NCI-H1436 (cell line): ENCODE results near the gene ERCC4.

ENCODE experiments used
- DNase-seq: peaks from one replicate; lab custom pipeline; 2025; lab: John Stamatoyannopoulos, UW

The ERCC4 gene

DNA sequence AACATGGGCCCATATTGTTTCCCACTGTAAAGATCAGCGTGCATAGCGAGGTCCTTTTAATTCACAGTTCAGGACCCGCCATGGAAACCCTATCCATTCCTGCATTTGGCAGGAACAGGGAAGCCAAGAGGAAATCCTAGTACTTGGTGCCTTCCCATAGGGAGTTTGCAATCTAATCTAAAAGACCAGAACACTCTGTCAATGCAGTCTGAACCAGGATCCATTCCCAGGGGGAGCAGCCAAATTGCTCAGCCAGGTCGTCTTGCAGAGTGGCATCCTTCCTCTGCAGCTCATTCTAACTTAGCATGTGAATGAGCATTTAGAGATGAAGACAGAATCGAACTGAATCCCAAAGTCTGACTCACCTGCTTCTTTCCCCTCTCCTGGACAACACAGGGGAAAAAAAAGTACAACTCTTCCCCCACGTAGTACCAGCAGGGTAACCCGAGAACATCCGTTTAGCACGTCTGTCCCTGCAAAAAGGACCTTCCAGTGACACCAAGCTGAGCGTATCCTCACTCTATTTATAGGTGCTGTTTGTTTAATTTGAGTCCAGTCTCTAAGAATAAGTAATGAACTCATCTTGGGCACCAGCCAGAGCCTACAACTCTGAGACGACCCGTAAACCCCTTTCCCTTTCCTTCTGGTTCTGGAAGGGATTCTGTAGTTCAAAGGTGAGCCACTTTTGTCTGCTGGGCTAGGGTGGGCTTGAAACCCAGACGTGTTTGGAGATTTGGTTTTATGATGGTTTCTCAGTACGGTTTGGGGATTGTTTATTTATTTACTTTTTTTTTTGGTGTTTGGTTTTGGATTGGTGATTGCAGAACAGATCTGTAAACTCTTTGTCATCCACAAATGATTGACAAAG is 74.5 kb downstream of the ERCC4 start:
- no peak for DNase-seq

DNA sequence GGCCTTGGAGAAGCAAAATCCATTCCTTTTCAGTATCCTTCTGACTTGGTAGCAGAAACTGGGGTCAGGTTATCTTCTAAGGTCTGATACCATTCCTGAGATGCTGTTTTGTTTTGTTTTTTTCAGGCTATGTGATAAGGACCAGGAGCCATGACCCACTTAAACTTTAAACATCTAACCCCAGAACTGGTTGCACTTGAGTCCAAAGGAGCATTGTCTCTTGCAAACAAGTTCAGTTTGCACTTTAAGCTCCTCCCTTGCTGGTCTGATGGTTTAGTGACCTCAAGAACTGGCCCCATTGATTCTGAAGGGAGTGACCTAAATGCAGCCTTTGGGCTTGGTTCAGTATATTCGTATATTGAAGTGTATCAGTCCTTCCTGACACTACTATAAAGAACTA is 75.2 kb downstream of the ERCC4 start:
- DNase-seq, result no peak

DNA sequence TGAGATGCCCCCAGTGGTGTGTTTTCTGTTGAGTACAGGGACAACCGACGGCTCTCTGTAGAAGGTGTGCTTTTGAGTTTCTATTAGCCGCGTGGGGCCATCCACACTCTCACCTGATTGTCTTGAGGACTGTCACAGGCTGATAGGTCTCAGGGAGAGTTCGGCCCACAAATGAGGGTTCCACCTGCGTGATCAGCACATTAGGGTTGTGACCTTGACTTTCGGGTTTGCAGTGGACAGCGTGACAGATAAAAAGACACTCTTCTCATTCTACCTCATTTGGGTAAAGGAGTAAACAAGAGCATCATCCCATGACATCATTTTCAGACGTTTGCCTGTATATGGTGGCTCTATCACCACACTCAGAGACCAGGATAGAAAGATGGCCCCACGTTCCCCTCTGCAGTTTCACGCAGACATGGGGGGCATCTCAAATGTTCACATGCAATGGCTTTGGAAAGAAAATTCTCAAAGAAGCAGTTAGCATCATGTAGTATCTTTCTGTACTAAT is 76.9 kb downstream of the ERCC4 start:
- no peak for DNase-seq

DNA sequence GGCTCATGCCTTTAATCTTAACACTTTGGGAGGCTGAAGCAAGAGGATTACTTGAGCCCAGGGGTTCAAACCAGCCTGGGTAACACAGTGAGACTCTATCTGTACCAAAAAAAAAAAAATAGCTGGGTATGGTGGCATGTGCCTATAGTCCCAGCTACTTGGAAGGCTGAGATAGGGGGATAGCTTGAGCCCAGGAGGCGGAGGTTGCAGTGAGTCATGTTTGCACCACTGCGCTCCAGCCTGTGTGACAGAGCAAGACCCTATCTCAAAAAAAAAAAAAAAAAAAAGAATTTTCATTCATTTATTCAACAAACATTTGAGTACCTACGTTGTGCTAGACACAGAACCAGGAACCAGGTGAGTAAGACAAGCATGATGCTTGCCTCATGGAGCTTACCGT is 77.6 kb downstream of the ERCC4 start:
- DNase-seq, result no peak

DNA sequence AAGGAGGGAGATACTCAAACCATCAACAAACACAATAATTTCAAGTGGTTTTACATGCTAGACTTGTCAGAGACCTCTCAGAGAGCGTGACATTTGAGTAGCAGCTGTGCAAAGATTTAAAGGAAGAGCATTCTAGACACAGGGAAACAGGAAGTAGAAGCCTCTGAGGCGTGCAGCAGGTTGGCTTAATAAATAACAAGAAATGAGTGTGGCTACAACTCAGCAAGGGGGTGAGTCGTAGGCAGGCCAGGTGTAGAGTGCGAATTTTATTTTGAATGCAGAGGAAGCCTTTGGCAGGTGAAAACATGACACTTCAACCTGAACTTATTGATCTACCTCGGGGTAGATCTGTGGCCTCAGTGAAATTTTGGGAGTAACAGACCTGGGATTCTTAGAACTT is 78.0 kb downstream of the ERCC4 start:
- DNase-seq, result no peak

DNA sequence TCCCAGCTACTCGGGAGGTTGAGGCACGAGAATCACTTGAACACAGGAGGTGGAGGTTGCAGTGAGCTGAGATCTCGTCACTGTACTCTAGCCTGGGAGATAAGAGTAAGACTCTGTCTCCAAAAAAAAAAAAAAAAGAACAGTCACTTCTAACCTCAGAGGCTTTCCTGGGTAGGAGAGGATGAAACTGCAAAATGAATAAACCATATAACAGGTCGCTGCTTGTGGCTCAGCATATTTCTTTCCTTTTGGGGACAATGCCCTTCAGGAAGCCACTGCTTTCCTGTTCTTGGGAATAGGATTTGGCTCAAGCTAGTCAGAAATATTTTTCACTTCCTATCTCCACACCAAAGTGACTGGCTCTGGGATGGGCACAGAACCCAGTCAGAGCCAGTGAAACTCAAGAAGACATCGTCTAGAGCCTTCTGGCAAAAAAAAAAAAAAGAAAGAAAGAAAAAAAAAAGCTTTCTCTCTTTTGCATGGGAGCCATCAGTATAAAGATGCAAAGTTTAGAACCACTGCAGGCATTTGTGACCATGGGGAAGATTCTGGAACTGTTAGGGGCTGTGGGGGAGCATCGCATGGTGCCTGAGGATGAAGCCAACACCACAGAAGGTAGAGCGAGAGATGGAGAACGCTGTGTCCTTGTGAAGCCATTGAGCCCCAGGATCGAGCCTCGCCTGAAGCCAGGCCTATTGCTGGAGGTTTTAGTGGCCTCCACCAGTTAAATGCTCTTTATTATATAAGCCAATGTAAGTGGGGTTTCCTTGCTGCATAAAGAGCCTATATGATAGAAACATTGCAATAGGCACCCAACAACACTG is 79.3 kb downstream of the ERCC4 start:
- DNase-seq, result no peak

DNA sequence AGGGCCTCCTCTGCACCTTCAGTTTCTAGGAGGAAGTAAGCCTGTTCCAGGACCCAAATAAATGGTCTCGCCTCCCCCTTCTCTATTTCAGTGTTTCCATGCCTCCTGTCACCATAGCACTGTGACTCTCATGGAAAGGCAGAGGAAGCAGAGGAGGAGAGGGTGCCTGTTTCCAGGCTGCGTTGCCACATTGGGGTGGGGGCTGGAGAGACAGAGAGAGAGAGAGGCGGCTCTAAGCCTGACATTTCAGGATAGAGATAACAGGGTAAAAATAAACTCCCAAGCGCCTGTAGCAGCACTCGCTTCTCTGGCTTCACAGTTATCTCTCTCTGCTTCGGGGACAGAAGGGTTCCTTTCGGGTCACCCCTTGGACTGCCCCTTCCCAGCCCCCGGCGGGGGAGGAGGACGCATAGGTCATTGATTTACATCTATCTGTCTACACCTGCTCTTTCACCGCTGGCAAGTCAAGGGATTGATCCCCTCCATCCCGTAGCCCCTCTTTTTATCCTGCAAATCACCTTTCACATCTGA is 80.0 kb downstream of the ERCC4 start:
- no peak for DNase-seq

DNA sequence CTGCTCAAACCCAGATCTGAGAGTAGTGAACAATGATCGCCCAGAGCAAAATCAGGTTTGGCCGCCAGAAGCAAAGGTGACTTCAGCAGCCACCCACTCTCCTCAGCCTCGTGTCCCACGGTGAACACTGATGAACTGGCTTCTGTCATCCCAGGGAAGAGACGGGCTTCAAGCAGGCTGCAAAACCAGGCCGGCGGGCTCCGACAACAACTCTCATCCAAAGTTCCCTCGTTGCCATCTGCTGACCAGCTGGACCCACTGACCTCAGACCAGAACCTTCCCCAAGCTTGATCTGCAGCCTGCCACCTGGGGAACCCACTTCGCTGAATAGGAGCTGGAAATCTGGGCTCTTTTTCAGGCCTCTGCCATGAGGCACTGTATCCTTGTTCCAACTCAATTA is 81.6 kb downstream of the ERCC4 start:
- DNase-seq, result no peak
